ENCODE data around the gene ZNF784. TPM values are rescaled to one million over a fixed set of nuclear protein-coding genes. Genes with fewer than 3 reads are reported as not detected.

Gene ZNF784
- total and polyA plus RNA-seq, 8 donors, result 1.8 to 15.1 (median 5.5) TPM; not detected in 1

GRCh38 chr19:55602104-55603001, 22.0 kb downstream of the ZNF784 start:
- Histone ChIP-seq H3K4me1 (peaks cover 27 to 72% (median 61%) of the 10 kb centered on the region in 4 donors), H3K36me3 (peaks cover 3 to 24% (median 18%) of the 10 kb centered on the region in 4 donors), H3K27me3 (no peaks in the 10 kb centered on the region), H3K9me3 (no peaks in the 10 kb centered on the region), H3K27ac (peak overlapping the region in 2 of 5 donors; percentile 98 to 99), H3K4me3 (peak overlapping the region in 1 of 4 donors; percentile 81)
- no peak for TF ChIP-seq EP300 (IDR thresholded peaks at IDR 0.05)
- no peak for TF ChIP-seq POLR2AphosphoS5 (IDR thresholded peaks at IDR 0.05)
- no peak for TF ChIP-seq POLR2A (IDR thresholded peaks at IDR 0.05)
- TF ChIP-seq CTCF (IDR thresholded peaks at IDR 0.05), result no peak
- 89 to 94% (median 92%) methylated on average over 11 to 60 of the region's 60 CpGs for WGBS, 5 donors
- intact Hi-C loops (cut with DNase I; ENCODE audit: low total_unique reads), result no loop called here
- DNase-seq, result no peak

GRCh38 chr19:55601084-55601483, 23.3 kb downstream of the ZNF784 start:
- Histone ChIP-seq H3K4me3 (peak overlapping the region; percentile 76 to 91 (median 81)), H3K36me3 (peaks cover 13 to 32% (median 28%) of the 10 kb centered on the region in 4 donors), H3K27me3 (no peaks in the 10 kb centered on the region), H3K27ac (peak overlapping the region; percentile 90 to 100 (median 99)), H3K4me1 (peaks cover 19 to 59% (median 50%) of the 10 kb centered on the region in 4 donors), H3K9me3 (no peaks in the 10 kb centered on the region)
- 55 to 66% (median 63%) methylated on average over 4 of the region's 4 CpGs for WGBS, 5 donors
- TF ChIP-seq POLR2AphosphoS5 (IDR thresholded peaks at IDR 0.05) (no peak), CTCF (IDR thresholded peaks at IDR 0.05) (no peak), POLR2A (IDR thresholded peaks at IDR 0.05) (no peak), EP300 (IDR thresholded peaks at IDR 0.05) (no peak)
- intact Hi-C loops (cut with DNase I; ENCODE audit: low total_unique reads), result no loop called here
- DNase-seq, result peak in 1 of 2 donors; percentile 38

GRCh38 chr19:55600662-55601028, 23.7 kb downstream of the ZNF784 start:
- DNase-seq, result no peak
- TF ChIP-seq CTCF (IDR thresholded peaks at IDR 0.05) (no peak), EP300 (IDR thresholded peaks at IDR 0.05) (no peak), POLR2AphosphoS5 (IDR thresholded peaks at IDR 0.05) (no peak), POLR2A (IDR thresholded peaks at IDR 0.05) (no peak)
- Histone ChIP-seq H3K4me3 (peak overlapping the region; percentile 76 to 91 (median 81)), H3K4me1 (peaks cover 19 to 57% (median 48%) of the 10 kb centered on the region in 4 donors), H3K9me3 (no peaks in the 10 kb centered on the region), H3K27me3 (no peaks in the 10 kb centered on the region), H3K36me3 (peaks cover 18 to 36% (median 33%) of the 10 kb centered on the region in 4 donors), H3K27ac (peak overlapping the region; percentile 90 to 100 (median 99))
- intact Hi-C loops (cut with DNase I; ENCODE audit: low total_unique reads), result no loop called here
- 3 to 7% (median 4%) methylated on average over 5 to 15 of the region's 15 CpGs for WGBS, 5 donors

- Histone ChIP-seq H3K27ac (peak within 1 kb of the TSS; percentile 90 to 100 (median 99)), H3K9me3 (no peaks in the 10 kb centered on the region), H3K4me3 (peak within 1 kb of the TSS; percentile 76 to 91 (median 81)), H3K36me3 (peaks cover 22 to 42% (median 38%) of the 10 kb centered on the region in 4 donors), H3K27me3 (no peaks in the 10 kb centered on the region), H3K4me1 (peaks cover 19 to 56% (median 47%) of the 10 kb centered on the region in 4 donors)
- intact Hi-C loops (cut with DNase I; ENCODE audit: low total_unique reads), result no loop called here
- peak; percentile 82 to 96 for DNase-seq
- TF ChIP-seq POLR2A (IDR thresholded peaks at IDR 0.05), result no peak
- TF ChIP-seq POLR2AphosphoS5 (IDR thresholded peaks at IDR 0.05), result peak in 1 of 3 donors; percentile 16
- WGBS, 5 donors, result 0 to 1% (median 0%) methylated on average over 37 to 97 of the region's 97 CpGs
Measured at GRCh38 chr19:55599842-55600661, 24.3 kb downstream of the ZNF784 start, which contains the start of gene ZNF524. Gene ZNF524 (plus strand): TSS chr19:55600288. CDS start chr19:55602113, 1,825 bp downstream.
